ENCODE data around the gene PLGRKT.

DNA sequence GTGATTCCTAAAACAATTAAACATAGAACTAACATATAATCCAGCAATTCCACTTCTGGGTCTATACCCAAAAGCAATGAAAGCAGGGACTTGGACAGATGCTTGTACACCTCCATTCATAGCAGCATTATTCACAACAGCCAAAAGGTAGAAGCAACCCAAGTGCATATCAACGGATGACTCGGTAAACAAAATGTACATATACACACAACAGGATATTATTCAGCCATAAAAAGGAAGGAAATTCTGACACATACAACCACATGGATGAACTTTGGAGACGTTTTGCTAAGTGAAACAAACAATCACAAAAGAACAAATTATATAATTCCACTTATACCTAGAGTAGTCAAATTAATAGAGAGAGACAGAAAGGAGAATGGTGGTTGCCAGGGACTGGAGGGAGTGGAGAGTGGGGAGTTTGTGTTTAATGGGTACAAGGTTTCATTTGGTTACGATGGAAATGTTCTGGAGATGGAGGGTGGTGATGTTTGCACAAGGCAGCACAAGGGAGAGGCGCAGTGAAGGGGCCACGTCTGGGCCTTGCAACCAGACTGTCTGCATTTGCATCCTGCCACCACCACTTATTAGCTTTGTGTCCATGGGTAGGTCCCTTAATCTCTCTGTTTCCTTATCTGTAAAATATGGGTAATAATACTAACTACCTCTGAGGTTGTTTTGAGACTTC, 61.8 kb downstream of the PLGRKT start:
- TF ChIP-seq MYC (IDR thresholded peaks at IDR 0.05; ENCODE audit: low read depth, low read length): no peak
- TF ChIP-seq, protein P1, sequence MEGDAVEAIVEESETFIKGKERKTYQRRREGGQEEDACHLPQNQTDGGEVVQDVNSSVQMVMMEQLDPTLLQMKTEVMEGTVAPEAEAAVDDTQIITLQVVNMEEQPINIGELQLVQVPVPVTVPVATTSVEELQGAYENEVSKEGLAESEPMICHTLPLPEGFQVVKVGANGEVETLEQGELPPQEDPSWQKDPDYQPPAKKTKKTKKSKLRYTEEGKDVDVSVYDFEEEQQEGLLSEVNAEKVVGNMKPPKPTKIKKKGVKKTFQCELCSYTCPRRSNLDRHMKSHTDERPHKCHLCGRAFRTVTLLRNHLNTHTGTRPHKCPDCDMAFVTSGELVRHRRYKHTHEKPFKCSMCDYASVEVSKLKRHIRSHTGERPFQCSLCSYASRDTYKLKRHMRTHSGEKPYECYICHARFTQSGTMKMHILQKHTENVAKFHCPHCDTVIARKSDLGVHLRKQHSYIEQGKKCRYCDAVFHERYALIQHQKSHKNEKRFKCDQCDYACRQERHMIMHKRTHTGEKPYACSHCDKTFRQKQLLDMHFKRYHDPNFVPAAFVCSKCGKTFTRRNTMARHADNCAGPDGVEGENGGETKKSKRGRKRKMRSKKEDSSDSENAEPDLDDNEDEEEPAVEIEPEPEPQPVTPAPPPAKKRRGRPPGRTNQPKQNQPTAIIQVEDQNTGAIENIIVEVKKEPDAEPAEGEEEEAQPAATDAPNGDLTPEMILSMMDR (IDR thresholded peaks at IDR 0.05; ENCODE audit: low read depth, low read length): no peak
